OCI-LY1 (cell line): ENCODE measurements around the gene HOMEZ.

ENCODE experiments used
- H2AFZ ChIP-seq: fragments of 200-600 bp; sonication (generic), shearing (Covaris generic); 2 replicates; pipeline ENCODE4 v1.6.0; 2014; ENCODE audit warnings: antibody characterized with exemption, mild to moderate bottlenecking, low read length
- H3F3A ChIP-seq: fragments of 200-600 bp; sonication (generic), shearing (Covaris generic); 2 replicates; pipeline ENCODE4 v1.6.0; 2014; ENCODE audit warnings: mild to moderate bottlenecking, antibody characterized with exemption, low read length, moderate library complexity; ENCODE audit not compliant: insufficient read depth
- H3K27ac ChIP-seq: fragments of 200-600 bp; sonication (generic); 2 replicates; pipeline ENCODE4 v1.5.1; 2014; ENCODE audit warnings: low read length, mixed run types, mild to moderate bottlenecking, low read depth; ENCODE audit not compliant: poor library complexity, severe bottlenecking
- H3K27me3 ChIP-seq: fragments of 200-600 bp; sonication (generic); 2 replicates; pipeline ENCODE4 v1.6.0; 2014; ENCODE audit warnings: antibody characterized with exemption, mild to moderate bottlenecking, low read length, moderate library complexity; ENCODE audit not compliant: insufficient read depth
- H3K36me3 ChIP-seq: fragments of 200-600 bp; sonication (generic); 2 replicates; pipeline ENCODE4 v1.6.1; 2014; ENCODE audit warnings: mild to moderate bottlenecking, antibody characterized with exemption, low read length, moderate library complexity, mixed read lengths; ENCODE audit not compliant: insufficient read depth
- H3K4me1 ChIP-seq: fragments of 200-600 bp; sonication (generic); 2 replicates; pipeline ENCODE4 v1.5.1; 2014; ENCODE audit warnings: mild to moderate bottlenecking, low read length, moderate library complexity; ENCODE audit not compliant: insufficient read depth, severe bottlenecking
- H3K4me2 ChIP-seq: fragments of 200-600 bp; sonication (generic), shearing (Covaris generic); 2 replicates; pipeline ENCODE4 v1.6.1; 2014; ENCODE audit warnings: low read length
- H3K4me3 ChIP-seq: fragments of 200-600 bp; sonication (generic); 2 replicates; pipeline ENCODE4 v1.5.1; 2014; ENCODE audit warnings: low read length, low read depth, mild to moderate bottlenecking, mixed read lengths; ENCODE audit not compliant: poor library complexity, severe bottlenecking
- H3K79me2 ChIP-seq: fragments of 200-600 bp; shearing (Covaris generic); 2 replicates; pipeline ENCODE4 v1.6.1; 2016; ENCODE audit warnings: mixed run types, low read length, mixed read lengths; ENCODE audit not compliant: insufficient read depth
- H3K9ac ChIP-seq: fragments of 200-600 bp; sonication (generic), shearing (Covaris generic); 2 replicates; pipeline ENCODE4 v1.6.1; 2014; ENCODE audit warnings: mild to moderate bottlenecking, low read length, mixed read lengths
- H3K9me2 ChIP-seq: fragments of 200-600 bp; sonication (generic), shearing (Covaris generic); 2 replicates; pipeline ENCODE4 v1.6.1; 2014; ENCODE audit warnings: low read depth, mild to moderate bottlenecking, low read length, mixed read lengths
- H3K9me3 ChIP-seq: fragments of 200-600 bp; shearing (Covaris generic); 2 replicates; pipeline ENCODE4 v1.6.1; 2014; ENCODE audit warnings: low read length, mixed read lengths
- H4K20me1 ChIP-seq: fragments of 200-600 bp; sonication (generic), shearing (Covaris generic); 2 replicates; pipeline ENCODE4 v1.6.0; 2016; ENCODE audit warnings: mild to moderate bottlenecking, low read length; ENCODE audit not compliant: insufficient read depth
- EZH2 ChIP-seq: fragments of 200-600 bp; sonication (generic), shearing (Covaris generic); IDR thresholded peaks from 2 replicates; pipeline ENCODE4 v1.8.0; 2017; ENCODE audit warnings: borderline replicate concordance, mixed run types, mild to moderate bottlenecking, antibody characterized with exemption, low read length, moderate library complexity, mixed read lengths
- TF ChIP-seq, protein P1 (sequence below): fragments of 200-600 bp; sonication (generic), shearing (Covaris generic); IDR thresholded peaks from 2 replicates; pipeline ENCODE4 v1.5.1; 2017; ENCODE audit warnings: mild to moderate bottlenecking, antibody characterized with exemption, low read length, moderate library complexity, mixed read lengths

The HOMEZ gene

DNA sequence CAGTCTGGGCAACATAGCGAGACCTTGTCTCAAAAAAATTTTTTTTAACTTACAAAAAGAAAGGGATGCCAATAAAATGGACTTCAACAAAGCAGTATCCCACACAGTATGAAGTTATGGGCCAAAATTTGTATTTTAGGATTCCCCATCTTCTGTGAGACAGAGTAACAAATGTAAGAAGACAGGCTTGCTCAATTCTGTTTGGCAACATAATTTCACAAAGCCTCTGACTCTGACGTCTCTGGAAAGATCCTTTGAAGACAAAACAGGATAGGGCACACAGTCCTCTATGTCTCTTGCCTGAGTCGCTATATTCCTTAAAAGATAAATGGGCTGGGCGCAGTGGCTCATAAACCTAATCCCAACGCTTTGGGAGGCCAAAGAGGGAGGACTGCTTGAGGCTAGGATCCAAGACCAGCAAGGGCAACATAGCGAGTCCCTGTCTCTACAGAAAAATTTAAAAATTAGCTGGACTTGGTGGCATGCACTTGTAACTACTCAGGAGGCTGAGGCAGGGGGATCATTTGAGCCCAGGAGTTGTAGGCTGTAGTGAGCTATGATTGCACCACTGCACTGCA is 1.1 kb upstream of the HOMEZ start:
- no peaks in the 10 kb centered on the region for H3K27me3 ChIP-seq
- no peaks in the 10 kb centered on the region for H3K9me3 ChIP-seq
- no peak for TF ChIP-seq EZH2
- TF ChIP-seq, protein P1, sequence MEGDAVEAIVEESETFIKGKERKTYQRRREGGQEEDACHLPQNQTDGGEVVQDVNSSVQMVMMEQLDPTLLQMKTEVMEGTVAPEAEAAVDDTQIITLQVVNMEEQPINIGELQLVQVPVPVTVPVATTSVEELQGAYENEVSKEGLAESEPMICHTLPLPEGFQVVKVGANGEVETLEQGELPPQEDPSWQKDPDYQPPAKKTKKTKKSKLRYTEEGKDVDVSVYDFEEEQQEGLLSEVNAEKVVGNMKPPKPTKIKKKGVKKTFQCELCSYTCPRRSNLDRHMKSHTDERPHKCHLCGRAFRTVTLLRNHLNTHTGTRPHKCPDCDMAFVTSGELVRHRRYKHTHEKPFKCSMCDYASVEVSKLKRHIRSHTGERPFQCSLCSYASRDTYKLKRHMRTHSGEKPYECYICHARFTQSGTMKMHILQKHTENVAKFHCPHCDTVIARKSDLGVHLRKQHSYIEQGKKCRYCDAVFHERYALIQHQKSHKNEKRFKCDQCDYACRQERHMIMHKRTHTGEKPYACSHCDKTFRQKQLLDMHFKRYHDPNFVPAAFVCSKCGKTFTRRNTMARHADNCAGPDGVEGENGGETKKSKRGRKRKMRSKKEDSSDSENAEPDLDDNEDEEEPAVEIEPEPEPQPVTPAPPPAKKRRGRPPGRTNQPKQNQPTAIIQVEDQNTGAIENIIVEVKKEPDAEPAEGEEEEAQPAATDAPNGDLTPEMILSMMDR = no peak
- H4K20me1 ChIP-seq = no peaks in the 10 kb centered on the region
- H3K4me1 ChIP-seq = peaks cover 22% of the 10 kb centered on the region
- peak overlapping the region; percentile 80 for H3K4me3 ChIP-seq
- H3K27ac ChIP-seq = no peak overlapping the region
- H3K9me2 ChIP-seq = no peaks in the 10 kb centered on the region
- H3K4me2 ChIP-seq = peak overlapping the region; percentile 98
- peak overlapping the region; percentile 83 for H3K9ac ChIP-seq
- H2AFZ ChIP-seq = no peak overlapping the region
- H3K36me3 ChIP-seq = no peaks in the 10 kb centered on the region
- no peaks in the 10 kb centered on the region for H3F3A ChIP-seq
- no peaks in the 10 kb centered on the region for H3K79me2 ChIP-seq

- no peak for TF ChIP-seq EZH2
- TF ChIP-seq, protein P1 = no peak
- no peaks in the 10 kb centered on the region for H3K79me2 ChIP-seq
- peak overlapping the region; percentile 42 for H3K27ac ChIP-seq
Measured at GRCh38 chr14:23285530-23286019, 357 bp downstream of the HOMEZ start.

GRCh38 chr14:23284654-23285529 is 1.0 kb downstream of the HOMEZ start:
- H3K79me2 ChIP-seq = no peaks in the 10 kb centered on the region
- TF ChIP-seq EZH2 = no peak
- TF ChIP-seq, protein P1 = no peak
- peak overlapping the region; percentile 89 for H3K9ac ChIP-seq
- no peaks in the 10 kb centered on the region for H3F3A ChIP-seq
- H3K4me1 ChIP-seq = peaks cover 22% of the 10 kb centered on the region
- peak overlapping the region; percentile 87 for H3K4me2 ChIP-seq
- H3K9me3 ChIP-seq = no peaks in the 10 kb centered on the region
- peak overlapping the region; percentile 80 for H3K4me3 ChIP-seq
- no peaks in the 10 kb centered on the region for H3K9me2 ChIP-seq
- no peaks in the 10 kb centered on the region for H3K36me3 ChIP-seq
- H2AFZ ChIP-seq = no peak overlapping the region
- no peaks in the 10 kb centered on the region for H3K27me3 ChIP-seq
- peak overlapping the region; percentile 42 for H3K27ac ChIP-seq
- H4K20me1 ChIP-seq = no peaks in the 10 kb centered on the region

More at GRCh38 chr14:23285530-23286019, 357 bp downstream of the HOMEZ start:
- no peak overlapping the region for H2AFZ ChIP-seq
- H3K4me1 ChIP-seq = peaks cover 22% of the 10 kb centered on the region
- peak overlapping the region; percentile 80 for H3K4me3 ChIP-seq
- peak overlapping the region; percentile 89 for H3K9ac ChIP-seq
- no peaks in the 10 kb centered on the region for H4K20me1 ChIP-seq
- H3K36me3 ChIP-seq = no peaks in the 10 kb centered on the region
- H3K9me3 ChIP-seq = no peaks in the 10 kb centered on the region
- H3K4me2 ChIP-seq = peak overlapping the region; percentile 87
- H3F3A ChIP-seq = no peaks in the 10 kb centered on the region
- H3K9me2 ChIP-seq = no peaks in the 10 kb centered on the region
- no peaks in the 10 kb centered on the region for H3K27me3 ChIP-seq
